A549 (cell line): Measurements from ENCODE around the gene VPS35L.

Source experiments
- FOSB ChIP-seq: fragments of 250-450 bp; sonication (Bioruptor Pico); IDR thresholded peaks from 2 replicates; pipeline ENCODE4 v1.5.0; 2020; ENCODE audit warnings: mild to moderate bottlenecking, moderate library complexity
- MYC ChIP-seq: IDR thresholded peaks from 2 replicates; pipeline ENCODE4 v1.6.1; 2012; ENCODE audit warnings: mild to moderate bottlenecking, inconsistent platforms, low read length, improper control_type of control experiment, borderline replicate concordance
- SREBF2 ChIP-seq: fragments of 450-650 bp; IDR thresholded peaks from 2 replicates; pipeline ENCODE4 v1.6.1; 2014; ENCODE audit warnings: mild to moderate bottlenecking, moderate library complexity
- TF ChIP-seq, protein P1 (sequence below): fragments of 200-600 bp; sonication (generic); IDR thresholded peaks from 2 replicates; pipeline ENCODE4 v1.6.1; 2016; ENCODE audit warnings: antibody characterized with exemption, mild to moderate bottlenecking, moderate library complexity
- TF ChIP-seq, protein P2 (sequence below): fragments of >200 bp; sonication (Bioruptor Twin); formaldehyde crosslinking; IDR thresholded peaks from 3 replicates; pipeline ENCODE4 v1.5.1; 2016
- TF ChIP-seq, protein P3 (sequence below): fragments of >200 bp; sonication (Bioruptor Twin); formaldehyde crosslinking; IDR thresholded peaks from 3 replicates; pipeline ENCODE4 v1.6.1; 2016
- TF ChIP-seq, protein P4 (sequence below): IDR thresholded peaks from 2 replicates; pipeline ENCODE4 v1.6.1; 2012

DNA sequence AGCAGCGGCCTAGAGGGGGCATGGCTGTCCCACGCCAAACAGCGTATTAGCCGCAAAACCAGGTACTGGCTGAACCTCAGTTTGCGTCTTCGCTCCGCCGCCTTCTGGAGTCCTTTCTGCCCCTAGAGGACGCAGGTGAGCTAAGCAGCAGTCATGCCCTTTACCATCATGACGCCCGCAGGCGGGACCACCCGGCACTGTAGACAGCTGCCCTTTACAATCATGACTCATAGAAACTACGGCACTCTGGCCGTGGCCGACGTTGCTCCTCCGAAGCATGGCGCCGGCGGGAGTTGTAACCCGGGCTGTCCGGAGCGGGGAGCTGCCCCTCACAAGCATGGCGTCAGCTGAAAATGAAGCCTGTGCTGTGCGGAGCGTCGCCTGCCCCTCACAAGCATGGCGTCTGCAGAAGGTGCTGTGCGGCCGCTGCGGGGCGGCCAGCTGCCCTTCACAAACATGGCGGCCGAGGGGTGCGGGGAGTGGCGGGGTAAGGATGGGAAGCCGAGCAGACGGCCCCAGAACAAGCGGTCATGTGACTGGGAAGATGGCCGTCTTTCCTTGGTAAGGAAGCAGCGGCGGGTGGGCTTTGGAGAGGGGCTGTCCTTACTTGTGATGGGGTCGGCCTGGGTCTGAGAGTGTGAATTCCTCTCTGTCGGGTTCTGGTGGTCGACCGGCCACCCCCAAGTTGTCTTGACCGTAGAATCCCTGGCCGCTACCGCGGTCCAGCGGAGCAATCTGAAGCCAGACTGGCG lies at the start of gene VPS35L:
- TF ChIP-seq, protein P1, sequence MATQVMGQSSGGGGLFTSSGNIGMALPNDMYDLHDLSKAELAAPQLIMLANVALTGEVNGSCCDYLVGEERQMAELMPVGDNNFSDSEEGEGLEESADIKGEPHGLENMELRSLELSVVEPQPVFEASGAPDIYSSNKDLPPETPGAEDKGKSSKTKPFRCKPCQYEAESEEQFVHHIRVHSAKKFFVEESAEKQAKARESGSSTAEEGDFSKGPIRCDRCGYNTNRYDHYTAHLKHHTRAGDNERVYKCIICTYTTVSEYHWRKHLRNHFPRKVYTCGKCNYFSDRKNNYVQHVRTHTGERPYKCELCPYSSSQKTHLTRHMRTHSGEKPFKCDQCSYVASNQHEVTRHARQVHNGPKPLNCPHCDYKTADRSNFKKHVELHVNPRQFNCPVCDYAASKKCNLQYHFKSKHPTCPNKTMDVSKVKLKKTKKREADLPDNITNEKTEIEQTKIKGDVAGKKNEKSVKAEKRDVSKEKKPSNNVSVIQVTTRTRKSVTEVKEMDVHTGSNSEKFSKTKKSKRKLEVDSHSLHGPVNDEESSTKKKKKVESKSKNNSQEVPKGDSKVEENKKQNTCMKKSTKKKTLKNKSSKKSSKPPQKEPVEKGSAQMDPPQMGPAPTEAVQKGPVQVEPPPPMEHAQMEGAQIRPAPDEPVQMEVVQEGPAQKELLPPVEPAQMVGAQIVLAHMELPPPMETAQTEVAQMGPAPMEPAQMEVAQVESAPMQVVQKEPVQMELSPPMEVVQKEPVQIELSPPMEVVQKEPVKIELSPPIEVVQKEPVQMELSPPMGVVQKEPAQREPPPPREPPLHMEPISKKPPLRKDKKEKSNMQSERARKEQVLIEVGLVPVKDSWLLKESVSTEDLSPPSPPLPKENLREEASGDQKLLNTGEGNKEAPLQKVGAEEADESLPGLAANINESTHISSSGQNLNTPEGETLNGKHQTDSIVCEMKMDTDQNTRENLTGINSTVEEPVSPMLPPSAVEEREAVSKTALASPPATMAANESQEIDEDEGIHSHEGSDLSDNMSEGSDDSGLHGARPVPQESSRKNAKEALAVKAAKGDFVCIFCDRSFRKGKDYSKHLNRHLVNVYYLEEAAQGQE, result no peak
- TF ChIP-seq FOSB, result no peak
- TF ChIP-seq, protein P2, sequence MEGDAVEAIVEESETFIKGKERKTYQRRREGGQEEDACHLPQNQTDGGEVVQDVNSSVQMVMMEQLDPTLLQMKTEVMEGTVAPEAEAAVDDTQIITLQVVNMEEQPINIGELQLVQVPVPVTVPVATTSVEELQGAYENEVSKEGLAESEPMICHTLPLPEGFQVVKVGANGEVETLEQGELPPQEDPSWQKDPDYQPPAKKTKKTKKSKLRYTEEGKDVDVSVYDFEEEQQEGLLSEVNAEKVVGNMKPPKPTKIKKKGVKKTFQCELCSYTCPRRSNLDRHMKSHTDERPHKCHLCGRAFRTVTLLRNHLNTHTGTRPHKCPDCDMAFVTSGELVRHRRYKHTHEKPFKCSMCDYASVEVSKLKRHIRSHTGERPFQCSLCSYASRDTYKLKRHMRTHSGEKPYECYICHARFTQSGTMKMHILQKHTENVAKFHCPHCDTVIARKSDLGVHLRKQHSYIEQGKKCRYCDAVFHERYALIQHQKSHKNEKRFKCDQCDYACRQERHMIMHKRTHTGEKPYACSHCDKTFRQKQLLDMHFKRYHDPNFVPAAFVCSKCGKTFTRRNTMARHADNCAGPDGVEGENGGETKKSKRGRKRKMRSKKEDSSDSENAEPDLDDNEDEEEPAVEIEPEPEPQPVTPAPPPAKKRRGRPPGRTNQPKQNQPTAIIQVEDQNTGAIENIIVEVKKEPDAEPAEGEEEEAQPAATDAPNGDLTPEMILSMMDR, result peak; percentile 78
- TF ChIP-seq, protein P3, sequence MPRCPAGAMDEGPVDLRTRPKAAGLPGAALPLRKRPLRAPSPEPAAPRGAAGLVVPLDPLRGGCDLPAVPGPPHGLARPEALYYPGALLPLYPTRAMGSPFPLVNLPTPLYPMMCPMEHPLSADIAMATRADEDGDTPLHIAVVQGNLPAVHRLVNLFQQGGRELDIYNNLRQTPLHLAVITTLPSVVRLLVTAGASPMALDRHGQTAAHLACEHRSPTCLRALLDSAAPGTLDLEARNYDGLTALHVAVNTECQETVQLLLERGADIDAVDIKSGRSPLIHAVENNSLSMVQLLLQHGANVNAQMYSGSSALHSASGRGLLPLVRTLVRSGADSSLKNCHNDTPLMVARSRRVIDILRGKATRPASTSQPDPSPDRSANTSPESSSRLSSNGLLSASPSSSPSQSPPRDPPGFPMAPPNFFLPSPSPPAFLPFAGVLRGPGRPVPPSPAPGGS, result no peak
- no peak for TF ChIP-seq SREBF2
- peak; percentile 70 for TF ChIP-seq MYC
- TF ChIP-seq, protein P4, sequence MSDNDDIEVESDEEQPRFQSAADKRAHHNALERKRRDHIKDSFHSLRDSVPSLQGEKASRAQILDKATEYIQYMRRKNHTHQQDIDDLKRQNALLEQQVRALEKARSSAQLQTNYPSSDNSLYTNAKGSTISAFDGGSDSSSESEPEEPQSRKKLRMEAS, result peak; percentile 89
